Peyer's patch (tissue), 4 donors: Measurements from ENCODE around the gene DGCR2. TPM values are rescaled to one million over a fixed set of nuclear protein-coding genes. Genes with fewer than 3 reads are reported as not detected.

ENCODE experiments used
- DNase-seq, 3 donors: peaks; one replicate each; pipeline ENCODE4 v3.0.0-alpha.2; 2017 to 2019
- H3K27ac ChIP-seq, 4 donors: fragments of 200-600 bp; sonication (generic); one replicate each; pipeline ENCODE4 v1.5.1; 2016 to 2019
- H3K27me3 ChIP-seq, 2 donors: fragments of 200-600 bp; sonication (generic); one replicate each; pipeline ENCODE4 v1.5.1; 2019
- H3K36me3 ChIP-seq, 3 donors: fragments of 200-600 bp; sonication (generic); one replicate each; pipeline ENCODE4 v1.5.1; 2016 to 2019
- H3K4me1 ChIP-seq, 4 donors: fragments of 200-600 bp; sonication (generic); one replicate each; pipeline ENCODE4 v1.5.1; 2016 to 2019
- H3K4me3 ChIP-seq, 4 donors: fragments of 200-600 bp; sonication (generic); 1 replicate in 3 of 4; 2 replicates in 1 of 4; pipeline ENCODE4 v1.5.1; 2016 to 2019; ENCODE audit warnings: mild to moderate bottlenecking in 1 of 4
- H3K9me3 ChIP-seq, 4 donors: fragments of 200-600 bp; sonication (generic); one replicate each; pipeline ENCODE4 v1.5.1; 2016 to 2019; ENCODE audit warnings: mild to moderate bottlenecking in 1 of 4
- CTCF ChIP-seq, 6 experiments: fragments of 450-650 bp in 4 of 6; fragments of 200-600 bp in 2 of 6; sonication (generic) in 1 of 6; IDR thresholded peaks; one replicate each; pipeline ENCODE4 v1.5.1; 2017 to 2019; ENCODE audit warnings: antibody characterized with exemption in 6 of 6, mild to moderate bottlenecking in 3 of 6, moderate library complexity in 1 of 6
- POLR2A ChIP-seq, 2 donors: fragments of 450-650 bp; IDR thresholded peaks; one replicate each; pipeline ENCODE4 v1.5.1; 2017; ENCODE audit warnings: antibody characterized with exemption in 2 of 2, mild to moderate bottlenecking in 2 of 2, moderate library complexity in 2 of 2
- total RNA-seq, 4 donors: library from RNA; depleted of rRNA; stranded (reverse); fragments of >200 nt; gene quantifications; one replicate each; pipeline ENCODE4 v1.1.0, GENCODE V29; 2016

Gene DGCR2
- total RNA-seq, 4 donors from 2014 or later = 49.5 to 101 (median 92.1) TPM

- Histone ChIP-seq H3K4me3 (no peak overlapping the region), H3K4me1 (no peaks in the 10 kb centered on the region), H3K27me3 (no peaks in the 10 kb centered on the region), H3K27ac (no peak overlapping the region), H3K36me3 (peaks cover 0 to 94% (median 0%) of the 10 kb centered on the region in 3 donors), H3K9me3 (no peaks in the 10 kb centered on the region)
- DNase-seq = no peak
- TF ChIP-seq POLR2A (IDR thresholded peaks at IDR 0.05) = no peak
These were observed 60.6 kb downstream of the DGCR2 start for GRCh38 chr22:19061471-19062138.

GRCh38 chr22:19060356-19061009, 61.7 kb downstream of the DGCR2 start:
- no peaks in the 10 kb centered on the region for H3K9me3 ChIP-seq
- H3K4me1 ChIP-seq = no peaks in the 10 kb centered on the region
- peaks cover 0 to 92% (median 0%) of the 10 kb centered on the region in 3 donors for H3K36me3 ChIP-seq
- TF ChIP-seq POLR2A (IDR thresholded peaks at IDR 0.05) (no peak), CTCF (IDR thresholded peaks at IDR 0.05) (no peak)
- DNase-seq = no peak
- H3K4me3 ChIP-seq = no peak overlapping the region
- H3K27ac ChIP-seq = no peak overlapping the region
- H3K27me3 ChIP-seq = no peaks in the 10 kb centered on the region

- H3K4me1 ChIP-seq = no peaks in the 10 kb centered on the region
- H3K36me3 ChIP-seq = peaks cover 0 to 86% (median 0%) of the 10 kb centered on the region in 3 donors
- H3K4me3 ChIP-seq = no peak overlapping the region
- no peak for TF ChIP-seq CTCF (IDR thresholded peaks at IDR 0.05)
- TF ChIP-seq POLR2A (IDR thresholded peaks at IDR 0.05) = no peak
- H3K27me3 ChIP-seq = no peaks in the 10 kb centered on the region
- H3K9me3 ChIP-seq = no peaks in the 10 kb centered on the region
- no peak overlapping the region for H3K27ac ChIP-seq
- DNase-seq = peak in 1 of 3 donors; percentile 32
These were observed 62.5 kb downstream of the DGCR2 start for GRCh38 chr22:19059481-19060278.

GRCh38 chr22:19058713-19059451, 63.3 kb downstream of the DGCR2 start:
- Histone ChIP-seq H3K27me3 (no peaks in the 10 kb centered on the region), H3K27ac (no peak overlapping the region), H3K4me3 (no peak overlapping the region), H3K9me3 (no peaks in the 10 kb centered on the region), H3K4me1 (no peaks in the 10 kb centered on the region), H3K36me3 (peaks cover 0 to 86% (median 0%) of the 10 kb centered on the region in 3 donors)
- peak in 1 of 3 donors; percentile 38 for DNase-seq
- TF ChIP-seq POLR2A (IDR thresholded peaks at IDR 0.05) (no peak), CTCF (IDR thresholded peaks at IDR 0.05) (no peak)

- DNase-seq = peak in 1 of 3 donors; percentile 38
- peaks cover 0 to 87% (median 0%) of the 10 kb centered on the region in 3 donors for H3K36me3 ChIP-seq
- no peak overlapping the region for H3K27ac ChIP-seq
- TF ChIP-seq CTCF (IDR thresholded peaks at IDR 0.05) (no peak), POLR2A (IDR thresholded peaks at IDR 0.05) (no peak)
- no peaks in the 10 kb centered on the region for H3K27me3 ChIP-seq
- H3K4me3 ChIP-seq = no peak overlapping the region
- H3K9me3 ChIP-seq = no peaks in the 10 kb centered on the region
- no peaks in the 10 kb centered on the region for H3K4me1 ChIP-seq
These were observed 64.2 kb downstream of the DGCR2 start for GRCh38 chr22:19057999-19058491.
